Measurements from ENCODE around the gene TLR7. TPM values are rescaled to one million over a fixed set of nuclear protein-coding genes. Genes with fewer than 3 reads are reported as not detected.

The TLR7 gene
- total and polyA plus RNA-seq, 10 of the 15 experiments (the other 5 are each of a cell fraction or from before 2014, with no cell fraction given), result 12.0 to 44.4 (median 22.6) TPM

- TF ChIP-seq, protein P1, sequence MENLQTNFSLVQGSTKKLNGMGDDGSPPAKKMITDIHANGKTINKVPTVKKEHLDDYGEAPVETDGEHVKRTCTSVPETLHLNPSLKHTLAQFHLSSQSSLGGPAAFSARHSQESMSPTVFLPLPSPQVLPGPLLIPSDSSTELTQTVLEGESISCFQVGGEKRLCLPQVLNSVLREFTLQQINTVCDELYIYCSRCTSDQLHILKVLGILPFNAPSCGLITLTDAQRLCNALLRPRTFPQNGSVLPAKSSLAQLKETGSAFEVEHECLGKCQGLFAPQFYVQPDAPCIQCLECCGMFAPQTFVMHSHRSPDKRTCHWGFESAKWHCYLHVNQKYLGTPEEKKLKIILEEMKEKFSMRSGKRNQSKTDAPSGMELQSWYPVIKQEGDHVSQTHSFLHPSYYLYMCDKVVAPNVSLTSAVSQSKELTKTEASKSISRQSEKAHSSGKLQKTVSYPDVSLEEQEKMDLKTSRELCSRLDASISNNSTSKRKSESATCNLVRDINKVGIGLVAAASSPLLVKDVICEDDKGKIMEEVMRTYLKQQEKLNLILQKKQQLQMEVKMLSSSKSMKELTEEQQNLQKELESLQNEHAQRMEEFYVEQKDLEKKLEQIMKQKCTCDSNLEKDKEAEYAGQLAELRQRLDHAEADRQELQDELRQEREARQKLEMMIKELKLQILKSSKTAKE (IDR thresholded peaks at IDR 0.05; ENCODE audit: low read depth, poor library complexity, severe bottlenecking), result peak; percentile 42
- TF ChIP-seq POLR2A (IDR thresholded peaks at IDR 0.05; ENCODE audit: low read depth, low read length), result peak; percentile 52
- peak; percentile 82 for TF ChIP-seq FOXM1 (IDR thresholded peaks at IDR 0.05; ENCODE audit: low read depth, low read length)
- peak; percentile 40; the same call in 1 of the 2 replicates for TF ChIP-seq SMARCA5 (IDR thresholded peaks at IDR 0.05)
- TF ChIP-seq YY1 (IDR thresholded peaks at IDR 0.05; ENCODE audit: low read depth, low read length), result no peak
- no peak for TF ChIP-seq FOS (IDR thresholded peaks at IDR 0.05; ENCODE audit: borderline replicate concordance, extremely low read depth, insufficient read length)
- TF ChIP-seq, protein P2, sequence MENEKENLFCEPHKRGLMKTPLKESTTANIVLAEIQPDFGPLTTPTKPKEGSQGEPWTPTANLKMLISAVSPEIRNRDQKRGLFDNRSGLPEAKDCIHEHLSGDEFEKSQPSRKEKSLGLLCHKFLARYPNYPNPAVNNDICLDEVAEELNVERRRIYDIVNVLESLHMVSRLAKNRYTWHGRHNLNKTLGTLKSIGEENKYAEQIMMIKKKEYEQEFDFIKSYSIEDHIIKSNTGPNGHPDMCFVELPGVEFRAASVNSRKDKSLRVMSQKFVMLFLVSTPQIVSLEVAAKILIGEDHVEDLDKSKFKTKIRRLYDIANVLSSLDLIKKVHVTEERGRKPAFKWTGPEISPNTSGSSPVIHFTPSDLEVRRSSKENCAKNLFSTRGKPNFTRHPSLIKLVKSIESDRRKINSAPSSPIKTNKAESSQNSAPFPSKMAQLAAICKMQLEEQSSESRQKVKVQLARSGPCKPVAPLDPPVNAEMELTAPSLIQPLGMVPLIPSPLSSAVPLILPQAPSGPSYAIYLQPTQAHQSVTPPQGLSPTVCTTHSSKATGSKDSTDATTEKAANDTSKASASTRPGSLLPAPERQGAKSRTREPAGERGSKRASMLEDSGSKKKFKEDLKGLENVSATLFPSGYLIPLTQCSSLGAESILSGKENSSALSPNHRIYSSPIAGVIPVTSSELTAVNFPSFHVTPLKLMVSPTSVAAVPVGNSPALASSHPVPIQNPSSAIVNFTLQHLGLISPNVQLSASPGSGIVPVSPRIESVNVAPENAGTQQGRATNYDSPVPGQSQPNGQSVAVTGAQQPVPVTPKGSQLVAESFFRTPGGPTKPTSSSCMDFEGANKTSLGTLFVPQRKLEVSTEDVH (IDR thresholded peaks at IDR 0.05; ENCODE audit: low read depth, partially characterized antibody), result peak; percentile 7
- TF ChIP-seq MAX (IDR thresholded peaks at IDR 0.05; ENCODE audit: low read depth, low read length), result no peak
- TF ChIP-seq BCL11A (IDR thresholded peaks at IDR 0.05; ENCODE audit: low read depth, low read length), result peak; percentile 60; the same call in 1 of the 2 replicates
- TF ChIP-seq POLR2AphosphoS2 (IDR thresholded peaks at IDR 0.05; ENCODE audit: low read depth, low read length), result no peak
- peak; percentile 82; the same call in 1 of the 2 replicates for TF ChIP-seq ZBED1 (IDR thresholded peaks at IDR 0.05; ENCODE audit: borderline replicate concordance)
- TF ChIP-seq ZSCAN29 (IDR thresholded peaks at IDR 0.05), result 0 out of 2 replicates have a peak, but pooled peaks have one; percentile 25
- peak; percentile 66 to 70; a peak in 3 of 4 replicates for TF ChIP-seq IKZF2 (IDR thresholded peaks at IDR 0.05)
- peak; percentile 76; the same call in 1 of the 2 replicates for TF ChIP-seq TBL1XR1 (IDR thresholded peaks at IDR 0.05; ENCODE audit: low read depth, low read length)
- peak; percentile 99 for TF ChIP-seq RUNX3 (IDR thresholded peaks at IDR 0.05; ENCODE audit: low read length)
- peak; percentile 70; the same call in 1 of the 2 replicates for TF ChIP-seq CREM (IDR thresholded peaks at IDR 0.05; ENCODE audit: low read depth)
- TF ChIP-seq STAT1 (conservative IDR thresholded peaks at IDR 0.05), result no peak
- TF ChIP-seq BRCA1 (IDR thresholded peaks at IDR 0.05; ENCODE audit: low read depth, low read length), result no peak
- TF ChIP-seq POLR2AphosphoS5 (IDR thresholded peaks at IDR 0.05; ENCODE audit: low read length), result peak; percentile 68; the same call in 1 of the 2 replicates
- TF ChIP-seq, protein P3, sequence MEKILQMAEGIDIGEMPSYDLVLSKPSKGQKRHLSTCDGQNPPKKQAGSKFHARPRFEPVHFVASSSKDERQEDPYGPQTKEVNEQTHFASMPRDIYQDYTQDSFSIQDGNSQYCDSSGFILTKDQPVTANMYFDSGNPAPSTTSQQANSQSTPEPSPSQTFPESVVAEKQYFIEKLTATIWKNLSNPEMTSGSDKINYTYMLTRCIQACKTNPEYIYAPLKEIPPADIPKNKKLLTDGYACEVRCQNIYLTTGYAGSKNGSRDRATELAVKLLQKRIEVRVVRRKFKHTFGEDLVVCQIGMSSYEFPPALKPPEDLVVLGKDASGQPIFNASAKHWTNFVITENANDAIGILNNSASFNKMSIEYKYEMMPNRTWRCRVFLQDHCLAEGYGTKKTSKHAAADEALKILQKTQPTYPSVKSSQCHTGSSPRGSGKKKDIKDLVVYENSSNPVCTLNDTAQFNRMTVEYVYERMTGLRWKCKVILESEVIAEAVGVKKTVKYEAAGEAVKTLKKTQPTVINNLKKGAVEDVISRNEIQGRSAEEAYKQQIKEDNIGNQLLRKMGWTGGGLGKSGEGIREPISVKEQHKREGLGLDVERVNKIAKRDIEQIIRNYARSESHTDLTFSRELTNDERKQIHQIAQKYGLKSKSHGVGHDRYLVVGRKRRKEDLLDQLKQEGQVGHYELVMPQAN (conservative IDR thresholded peaks at IDR 0.05), result no peak
- TF ChIP-seq PKNOX1 (IDR thresholded peaks at IDR 0.05), result peak; percentile 82
- 0 out of 3 replicates have a peak, but pooled peaks have one; percentile 62 for TF ChIP-seq POU2F2 (IDR thresholded peaks at IDR 0.05; ENCODE audit: borderline replicate concordance, low read depth, low read length)
- no peak for TF ChIP-seq ZNF217 (IDR thresholded peaks at IDR 0.05)
- TF ChIP-seq CHD1 (IDR thresholded peaks at IDR 0.05; ENCODE audit: low read depth, low read length), result no peak
- no peak for TF ChIP-seq IRF4 (IDR thresholded peaks at IDR 0.05; ENCODE audit: low read depth, low read length)
These were observed 23.6 kb downstream of the TLR7 start (continued) for GRCh38 chrX:12890467-12890866.

Measured in GM12878 (cell line).